Neuronal stem cell (in vitro differentiated cells): ENCODE data around the gene MANSC1.

Source experiments
- DNase-seq: peaks from one replicate; pipeline ENCODE4 v3.0.0-alpha.2; 2013; ENCODE audit warnings: low spot score
- H2AFZ ChIP-seq: one replicate; pipeline ENCODE4 v1.6.1; 2013; ENCODE audit warnings: mild to moderate bottlenecking, low read length, inconsistent platforms
- H2AK5ac ChIP-seq: 2 replicates; pipeline ENCODE4 v1.6.1; 2013; ENCODE audit warnings: low read depth, mild to moderate bottlenecking, inconsistent platforms, low read length, moderate library complexity, mixed read lengths
- H2BK120ac ChIP-seq: 2 replicates; pipeline ENCODE4 v1.6.1; 2013; ENCODE audit warnings: low read depth, mild to moderate bottlenecking, inconsistent platforms, low read length, moderate library complexity, mixed read lengths
- H2BK12ac ChIP-seq: one replicate; pipeline ENCODE4 v1.6.1; 2013; ENCODE audit warnings: low read length, inconsistent platforms
- H2BK15ac ChIP-seq: 2 replicates; pipeline ENCODE4 v1.6.1; 2013; ENCODE audit warnings: mild to moderate bottlenecking, low read length, inconsistent platforms, mixed read lengths
- H2BK5ac ChIP-seq: one replicate; pipeline ENCODE4 v1.6.1; 2013; ENCODE audit warnings: inconsistent platforms, mild to moderate bottlenecking, low read length, moderate library complexity
- H3K14ac ChIP-seq: one replicate; pipeline ENCODE4 v1.6.1; 2013; ENCODE audit warnings: low read length, inconsistent platforms
- H3K18ac ChIP-seq: 2 replicates; pipeline ENCODE4 v1.6.1; 2013; ENCODE audit warnings: low read length, inconsistent platforms
- H3K23ac ChIP-seq: 2 replicates; pipeline ENCODE4 v1.6.1; 2013; ENCODE audit warnings: low read depth, mild to moderate bottlenecking, mixed read lengths, low read length, inconsistent platforms; ENCODE audit not compliant: poor library complexity
- H3K27ac ChIP-seq: replicated peaks from 3 replicates; pipeline ENCODE4 v1.5.1; 2013; ENCODE audit warnings: low read length, inconsistent platforms
- H3K27me3 ChIP-seq, 3 experiments: 2 replicates each; pipeline ENCODE4 v1.6.1; 2013; ENCODE audit warnings: low read length in 3 of 3, mild to moderate bottlenecking in 2 of 3, inconsistent platforms in 1 of 3, low read depth in 1 of 3, mixed read lengths in 1 of 3, moderate library complexity in 1 of 3; ENCODE audit not compliant: control insufficient read depth in 3 of 3, insufficient read depth in 3 of 3
- H3K36me3 ChIP-seq, 2 donors: replicated peaks in 1 of 2; 2 replicates each; pipeline ENCODE4 v1.6.1; 2013; ENCODE audit warnings: low read length in 2 of 2; ENCODE audit not compliant: control insufficient read depth in 2 of 2, insufficient read depth in 2 of 2
- H3K4ac ChIP-seq: 2 replicates; pipeline ENCODE4 v1.6.1; 2013; ENCODE audit warnings: inconsistent platforms, mild to moderate bottlenecking, low read length, moderate library complexity
- H3K4me1 ChIP-seq, 2 donors: 1 replicate in 1 of 2; 2 replicates in 1 of 2; pipeline ENCODE4 v1.6.1; 2013; ENCODE audit warnings: low read length in 2 of 2, low read depth in 1 of 2; ENCODE audit not compliant: control insufficient read depth in 2 of 2, insufficient read depth in 1 of 2
- H3K4me2 ChIP-seq: one replicate; pipeline ENCODE4 v1.6.1; 2013; ENCODE audit warnings: mild to moderate bottlenecking, low read length, inconsistent platforms; ENCODE audit not compliant: insufficient read depth, poor library complexity, severe bottlenecking
- H3K4me3 ChIP-seq, 2 donors: 2 replicates each; pipeline ENCODE4 v1.5.1; 2013; ENCODE audit warnings: low read length in 2 of 2, mild to moderate bottlenecking in 2 of 2, inconsistent platforms in 1 of 2, moderate library complexity in 1 of 2
- H3K79me1 ChIP-seq: one replicate; pipeline ENCODE4 v1.6.1; 2013; ENCODE audit warnings: low read depth, mild to moderate bottlenecking, inconsistent platforms, low read length, moderate library complexity
- H3K9ac ChIP-seq: one replicate; pipeline ENCODE4 v1.6.1; 2013; ENCODE audit warnings: mild to moderate bottlenecking, low read depth, low read length, inconsistent platforms; ENCODE audit not compliant: poor library complexity
- H3K9me3 ChIP-seq, 2 donors: replicated peaks in 1 of 2; 2 replicates each; pipeline versions ENCODE3 to v1.6.1; 2013; ENCODE audit warnings: low read length in 2 of 2, mild to moderate bottlenecking in 2 of 2, inconsistent platforms in 1 of 2, low read depth in 1 of 2, mixed read lengths in 1 of 2, moderate library complexity in 1 of 2; ENCODE audit not compliant: control insufficient read depth in 2 of 2, insufficient read depth in 1 of 2
- H4K8ac ChIP-seq: one replicate; pipeline ENCODE4 v1.6.1; 2013; ENCODE audit warnings: low read depth, mild to moderate bottlenecking, inconsistent platforms, low read length, moderate library complexity
- H4K91ac ChIP-seq: one replicate; pipeline ENCODE4 v1.6.1; 2013; ENCODE audit warnings: low read length, low read depth, mild to moderate bottlenecking, inconsistent platforms; ENCODE audit not compliant: poor library complexity
- WGBS, 2 donors: extraction: QIAGEN DNeasy Blood & Tissue Kit; methylation state at CpG; one replicate each; pipeline ENCODE4 v1.1.7; 2013; ENCODE audit warnings: missing lambda C conversion rate in 2 of 2, mixed read lengths in 1 of 2; ENCODE audit not compliant: insufficient read length in 2 of 2, insufficient replicate concordance in 1 of 2; ENCODE audit errors: extremely low coverage in 2 of 2; 5-methylcytosine and 5-hydroxymethylcytosine counted together

The MANSC1 gene

GRCh38 chr12:12294215-12295005 lies 55.6 kb downstream of the MANSC1 start:
- H3K18ac ChIP-seq = no peak overlapping the region
- no peak overlapping the region for H3K9ac ChIP-seq
- H2BK120ac ChIP-seq = no peak overlapping the region
- H3K9me3 ChIP-seq = no peaks in the 10 kb centered on the region
- no peak overlapping the region for H2BK15ac ChIP-seq
- H3K4me3 ChIP-seq = no peak overlapping the region
- peaks cover 8 to 9% of the 10 kb centered on the region in 2 donors for H3K4me1 ChIP-seq
- H2AK5ac ChIP-seq = no peak overlapping the region
- peak overlapping the region; percentile 82 for H2AFZ ChIP-seq
- DNase-seq = no peak
- H4K91ac ChIP-seq = no peak overlapping the region
- no peak overlapping the region for H4K8ac ChIP-seq
- no peak overlapping the region for H2BK12ac ChIP-seq
- peak overlapping the region; percentile 46 for H3K27ac ChIP-seq
- no peak overlapping the region for H3K4me2 ChIP-seq
- no peaks in the 10 kb centered on the region for H3K27me3 ChIP-seq
- no CpG with 5 or more reads among the region's 5 CpGs for WGBS, 2 donors
- H3K14ac ChIP-seq = no peak overlapping the region
- H3K23ac ChIP-seq = no peak overlapping the region
- H2BK5ac ChIP-seq = no peak overlapping the region
- no peaks in the 10 kb centered on the region for H3K36me3 ChIP-seq
- no peaks in the 10 kb centered on the region for H3K79me1 ChIP-seq
- H3K4ac ChIP-seq = no peak overlapping the region

GRCh38 chr12:12290206-12290605 lies 59.8 kb downstream of the MANSC1 start:
- Histone ChIP-seq H2BK12ac (no peak overlapping the region), H3K18ac (no peak overlapping the region), H3K9me3 (no peaks in the 10 kb centered on the region), H3K4ac (no peak overlapping the region), H3K9ac (no peak overlapping the region), H3K27ac (no peak overlapping the region), H4K8ac (no peak overlapping the region), H2BK15ac (no peak overlapping the region), H3K4me1 (peaks cover 8 to 9% of the 10 kb centered on the region in 2 donors), H2BK5ac (no peak overlapping the region), H3K4me3 (no peak overlapping the region), H2BK120ac (no peak overlapping the region), H2AK5ac (no peak overlapping the region), H3K79me1 (no peaks in the 10 kb centered on the region), H3K27me3 (no peaks in the 10 kb centered on the region), H3K36me3 (no peaks in the 10 kb centered on the region), H2AFZ (no peak overlapping the region), H3K4me2 (no peak overlapping the region), H4K91ac (no peak overlapping the region), H3K23ac (no peak overlapping the region), H3K14ac (no peak overlapping the region)
- no CpG with 5 or more reads among the region's 1 CpG for WGBS, 2 donors
- DNase-seq = no peak

GRCh38 chr12:12286441-12286840 lies 63.6 kb downstream of the MANSC1 start:
- no peaks in the 10 kb centered on the region for H3K27me3 ChIP-seq
- no peak overlapping the region for H2AFZ ChIP-seq
- no peak overlapping the region for H3K23ac ChIP-seq
- H3K27ac ChIP-seq = no peak overlapping the region
- no peak for DNase-seq
- no peak overlapping the region for H2BK12ac ChIP-seq
- no peak overlapping the region for H3K14ac ChIP-seq
- no peak overlapping the region for H3K9ac ChIP-seq
- no CpG with 5 or more reads among the region's 5 CpGs for WGBS, 2 donors
- no peaks in the 10 kb centered on the region for H3K79me1 ChIP-seq
- H2BK120ac ChIP-seq = no peak overlapping the region
- H3K4ac ChIP-seq = no peak overlapping the region
- H3K36me3 ChIP-seq = no peaks in the 10 kb centered on the region
- no peak overlapping the region for H2BK5ac ChIP-seq
- no peak overlapping the region for H2AK5ac ChIP-seq
- no peaks in the 10 kb centered on the region for H3K9me3 ChIP-seq
- no peak overlapping the region for H4K91ac ChIP-seq
- no peak overlapping the region for H3K4me3 ChIP-seq
- no peak overlapping the region for H3K18ac ChIP-seq
- H4K8ac ChIP-seq = no peak overlapping the region
- H3K4me2 ChIP-seq = no peak overlapping the region
- H3K4me1 ChIP-seq = peaks cover 0 to 4% of the 10 kb centered on the region in 2 donors
- no peak overlapping the region for H2BK15ac ChIP-seq

- Histone ChIP-seq H3K23ac (no peak overlapping the region), H3K9ac (no peak overlapping the region), H2BK15ac (no peak overlapping the region), H3K4me2 (no peak overlapping the region), H2BK12ac (no peak overlapping the region), H3K9me3 (no peaks in the 10 kb centered on the region), H3K18ac (no peak overlapping the region), H3K4me1 (peaks cover 0 to 8% of the 10 kb centered on the region in 2 donors), H3K27ac (no peak overlapping the region), H4K91ac (no peak overlapping the region), H3K4ac (no peak overlapping the region), H2AFZ (peak overlapping the region; percentile 5), H2BK120ac (no peak overlapping the region), H3K79me1 (no peaks in the 10 kb centered on the region), H3K27me3 (no peaks in the 10 kb centered on the region), H3K36me3 (no peaks in the 10 kb centered on the region), H3K14ac (no peak overlapping the region), H2BK5ac (no peak overlapping the region), H4K8ac (no peak overlapping the region), H3K4me3 (no peak overlapping the region), H2AK5ac (no peak overlapping the region)
- DNase-seq = no peak
- no CpG with 5 or more reads among the region's 7 CpGs for WGBS, 2 donors
Measured at GRCh38 chr12:12282761-12283425, 67.1 kb downstream of the MANSC1 start.
